AG04449 (cell line): ENCODE results near the gene FBXO34.
A peak's percentile ranks its signal among the peaks of the same experiment; 100 is the strongest.

ENCODE experiments used
- CTCF ChIA-PET: fragments of 350-600 bp; formaldehyde crosslinking; extraction: SDS; loops from one replicate; lab custom pipeline; 2021; ENCODE audit warnings: antibody characterized with exemption; lab: Yijun Ruan, JAX
- POLR2A ChIA-PET: fragments of 400-600, 350-600 bp; formaldehyde crosslinking; extraction: SDS; loops from one replicate; lab custom pipeline; 2020; ENCODE audit warnings: antibody characterized with exemption, inconsistent platforms; lab: Yijun Ruan, JAX
- DNase-seq: peaks from one replicate; pipeline ENCODE4 v3.0.0-alpha.2; 2010; ENCODE audit warnings: low read depth, low spot score
- H3K4me3 ChIP-seq: 2 replicates; pipeline ENCODE4 v1.5.1; 2011; ENCODE audit warnings: low read depth, mild to moderate bottlenecking, control low read depth, low read length
- TF ChIP-seq, protein P1 (sequence below): IDR thresholded peaks from one replicate; pipeline ENCODE4 v1.5.1; 2011; ENCODE audit warnings: mild to moderate bottlenecking, moderate library complexity, low read length, control low read depth, inconsistent platforms; ENCODE audit not compliant: insufficient read depth; ENCODE audit errors: missing control alignments

Gene FBXO34

DNA sequence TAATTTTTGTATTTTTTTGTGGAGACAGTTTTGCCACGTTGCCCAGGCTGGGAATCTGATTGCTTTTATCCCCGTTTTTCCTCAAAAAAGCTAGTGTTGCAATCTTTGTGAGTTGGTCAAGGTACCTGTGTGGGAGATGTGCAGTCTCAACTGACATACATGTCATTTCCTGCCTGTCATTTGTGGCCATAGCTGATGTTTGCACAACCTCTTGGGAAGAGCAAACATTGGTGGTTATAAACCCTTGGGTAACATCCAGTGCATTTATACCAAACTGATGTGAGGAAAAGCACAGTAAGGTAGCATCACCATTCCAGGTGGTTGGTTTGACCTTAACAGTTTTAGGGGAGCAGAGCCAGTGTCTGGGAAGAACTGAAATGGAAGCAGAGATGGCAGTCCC is 85.7 kb downstream of the FBXO34 start:
- DNase-seq: no peak
- no peak overlapping the region for H3K4me3 ChIP-seq
- POLR2A ChIA-PET: no interaction called here
- TF ChIP-seq, protein P1, sequence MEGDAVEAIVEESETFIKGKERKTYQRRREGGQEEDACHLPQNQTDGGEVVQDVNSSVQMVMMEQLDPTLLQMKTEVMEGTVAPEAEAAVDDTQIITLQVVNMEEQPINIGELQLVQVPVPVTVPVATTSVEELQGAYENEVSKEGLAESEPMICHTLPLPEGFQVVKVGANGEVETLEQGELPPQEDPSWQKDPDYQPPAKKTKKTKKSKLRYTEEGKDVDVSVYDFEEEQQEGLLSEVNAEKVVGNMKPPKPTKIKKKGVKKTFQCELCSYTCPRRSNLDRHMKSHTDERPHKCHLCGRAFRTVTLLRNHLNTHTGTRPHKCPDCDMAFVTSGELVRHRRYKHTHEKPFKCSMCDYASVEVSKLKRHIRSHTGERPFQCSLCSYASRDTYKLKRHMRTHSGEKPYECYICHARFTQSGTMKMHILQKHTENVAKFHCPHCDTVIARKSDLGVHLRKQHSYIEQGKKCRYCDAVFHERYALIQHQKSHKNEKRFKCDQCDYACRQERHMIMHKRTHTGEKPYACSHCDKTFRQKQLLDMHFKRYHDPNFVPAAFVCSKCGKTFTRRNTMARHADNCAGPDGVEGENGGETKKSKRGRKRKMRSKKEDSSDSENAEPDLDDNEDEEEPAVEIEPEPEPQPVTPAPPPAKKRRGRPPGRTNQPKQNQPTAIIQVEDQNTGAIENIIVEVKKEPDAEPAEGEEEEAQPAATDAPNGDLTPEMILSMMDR: no peak
- CTCF ChIA-PET: interaction anchor here (1.1 to 11.9 kb wide), 4 partner anchors 10 to 144 kb away, joined by 5 to 77 read pairs (median 16); partner anchors contain the start of gene FBXO34

DNA sequence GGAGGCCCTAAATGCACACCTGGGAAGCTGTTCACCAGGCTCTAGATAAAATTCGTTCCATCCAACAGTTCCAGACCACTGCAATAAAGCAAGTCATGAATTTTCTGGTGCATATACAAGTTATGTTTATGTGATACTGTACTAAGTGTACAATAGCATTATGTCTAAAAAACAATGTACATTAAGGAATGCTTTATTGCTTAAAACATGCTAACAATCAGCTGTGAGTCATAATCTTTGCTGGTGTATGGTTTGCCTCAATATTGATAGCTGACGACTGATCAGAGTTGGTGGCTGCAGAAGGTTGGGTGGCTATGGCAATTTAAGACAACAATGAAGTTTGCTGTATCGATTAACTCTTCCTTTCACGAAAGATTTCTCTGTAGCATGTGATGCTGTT is 88.1 kb downstream of the FBXO34 start:
- POLR2A ChIA-PET: no interaction called here
- no peak for DNase-seq
- TF ChIP-seq, protein P1: no peak
- CTCF ChIA-PET: interaction anchor here (1.4 kb wide), 1 partner anchor 12 kb away, joined by 3 read pairs; no protein-coding TSS in a partner anchor
- no peak overlapping the region for H3K4me3 ChIP-seq

DNA sequence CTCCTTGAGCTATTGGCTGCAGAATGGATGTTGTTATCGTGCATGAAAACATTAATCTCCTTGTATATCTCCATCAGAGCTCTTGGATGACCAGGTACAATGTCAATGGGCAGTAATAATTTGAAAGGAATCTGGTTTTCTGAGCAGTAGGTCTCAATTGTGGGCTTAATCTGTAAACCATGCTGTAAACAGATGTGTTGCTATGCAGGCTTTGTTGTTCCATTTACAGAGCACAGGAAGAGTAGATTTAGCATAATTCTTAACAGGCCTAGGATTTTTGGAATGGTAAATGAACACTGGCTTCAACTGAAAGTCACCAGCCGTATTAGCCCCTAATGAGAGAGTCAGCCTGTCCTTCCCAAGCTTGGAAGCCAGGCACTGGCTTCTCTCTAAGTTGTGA is 90.0 kb downstream of the FBXO34 start:
- TF ChIP-seq, protein P1: no peak
- CTCF ChIA-PET: interaction anchor here (1.3 kb wide), 1 partner anchor 116 kb away, joined by 3 read pairs; no protein-coding TSS in a partner anchor
- POLR2A ChIA-PET: no interaction called here
- no peak for DNase-seq
- H3K4me3 ChIP-seq: no peak overlapping the region

DNA sequence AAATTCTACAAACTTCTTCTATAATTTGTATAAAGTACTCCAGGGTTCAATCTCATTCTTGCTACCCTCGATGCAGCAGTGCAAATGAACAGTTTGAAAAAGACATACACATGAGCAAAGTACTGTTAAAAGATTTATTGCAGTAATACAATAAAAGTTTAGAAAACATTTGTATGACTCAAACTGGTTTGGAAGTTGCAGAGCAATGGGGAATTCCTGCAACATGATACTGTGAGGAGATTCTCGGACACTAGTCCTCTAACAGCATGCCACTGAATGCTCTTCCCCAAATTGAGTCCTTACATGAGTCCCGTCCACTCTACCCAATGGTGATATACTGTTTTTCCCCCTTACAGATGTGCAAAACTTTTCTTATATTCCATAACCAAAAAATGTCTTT is 95.0 kb downstream of the FBXO34 start:
- TF ChIP-seq, protein P1: no peak
- ChIA-PET POLR2A (no interaction called here), CTCF (interaction anchor here (1.0 to 4.9 kb wide), 2 partner anchors 11 to 98 kb away, joined by 3 to 26 read pairs; no protein-coding TSS in a partner anchor)
- DNase-seq: peak; percentile 33
- no peak overlapping the region for H3K4me3 ChIP-seq

DNA sequence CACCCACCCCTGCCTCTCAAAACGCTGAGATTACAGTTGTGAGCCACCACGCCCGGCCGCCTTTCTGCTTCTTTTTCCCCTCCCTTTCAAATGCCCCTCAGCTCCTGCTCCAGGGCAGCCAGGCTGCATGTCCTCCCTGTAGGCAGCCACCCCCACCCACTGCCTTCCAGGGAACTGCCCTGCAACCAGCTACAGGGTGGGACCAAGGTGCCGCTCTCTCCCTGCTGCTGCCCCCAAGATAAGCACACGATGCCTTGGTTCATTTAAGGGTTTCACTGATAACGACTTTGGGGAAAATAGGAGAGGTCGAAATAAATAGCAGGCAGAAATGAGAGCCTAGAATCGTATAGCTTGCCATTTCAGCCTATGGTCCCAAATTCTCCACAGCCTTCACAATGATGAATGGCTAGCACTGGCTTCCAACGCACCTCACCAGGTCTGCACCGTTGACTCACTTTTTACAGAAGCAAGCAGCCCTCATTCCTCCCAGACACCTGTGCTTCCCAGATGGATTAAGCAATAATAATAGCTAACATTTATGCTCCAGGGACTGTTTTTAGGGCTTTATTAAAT is 99.7 kb downstream of the FBXO34 start:
- CTCF ChIA-PET: interaction anchor here (1.0 to 1.2 kb wide), 3 partner anchors 11 to 103 kb away, joined by 3 to 4 read pairs (median 3); no protein-coding TSS in a partner anchor

DNA sequence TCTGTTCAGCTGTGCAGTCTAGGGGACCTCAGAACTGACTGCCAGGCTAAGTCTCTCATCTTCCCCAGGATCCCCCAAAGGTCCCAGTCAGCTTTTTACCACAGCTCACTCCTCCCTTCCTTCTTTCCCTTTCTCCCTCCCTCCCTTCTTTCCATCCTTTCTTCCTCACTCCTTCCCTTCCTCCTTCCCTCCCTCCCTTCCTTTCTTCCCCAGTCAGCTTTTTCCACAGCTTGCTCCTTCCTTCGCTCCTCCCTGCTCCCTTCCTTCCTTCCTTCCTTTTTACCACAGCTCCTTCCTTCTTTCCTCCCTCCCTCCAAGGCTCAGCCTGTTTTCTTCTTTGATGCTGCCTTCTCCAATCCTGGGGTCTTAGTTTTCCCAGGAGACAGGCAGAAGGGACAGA is 101.2 kb downstream of the FBXO34 start:
- ChIA-PET POLR2A (no interaction called here), CTCF (interaction anchor here (0.8 to 1.8 kb wide), 4 partner anchors 10 to 102 kb away, joined by 4 to 6 read pairs (median 4); no protein-coding TSS in a partner anchor)
- no peak for DNase-seq
- TF ChIP-seq, protein P1: no peak
- H3K4me3 ChIP-seq: no peak overlapping the region

More for the DNA sequence above, 99.7 kb downstream of the FBXO34 start:
- no peak overlapping the region for H3K4me3 ChIP-seq
- no peak for DNase-seq
- POLR2A ChIA-PET: no interaction called here
- TF ChIP-seq, protein P1: no peak
